GM18498 (cell line): Measurements from ENCODE around the gene CSNK2A2.

Experiments used
- ATAC-seq: cut with Tn5 transposase; IDR thresholded peaks from one replicate; pipeline ENCODE4 v1.9.1; 2021; ENCODE audit warnings: mild to moderate bottlenecking, moderate library complexity; ENCODE audit not compliant: unreplicated experiment

Gene CSNK2A2

GRCh38 chr16:58114827-58115825, 82.8 kb downstream of the CSNK2A2 start:
- ATAC-seq: no peak

- ATAC-seq: no peak
Observed at GRCh38 chr16:58111302-58111627, 86.6 kb downstream of the CSNK2A2 start.

DNA sequence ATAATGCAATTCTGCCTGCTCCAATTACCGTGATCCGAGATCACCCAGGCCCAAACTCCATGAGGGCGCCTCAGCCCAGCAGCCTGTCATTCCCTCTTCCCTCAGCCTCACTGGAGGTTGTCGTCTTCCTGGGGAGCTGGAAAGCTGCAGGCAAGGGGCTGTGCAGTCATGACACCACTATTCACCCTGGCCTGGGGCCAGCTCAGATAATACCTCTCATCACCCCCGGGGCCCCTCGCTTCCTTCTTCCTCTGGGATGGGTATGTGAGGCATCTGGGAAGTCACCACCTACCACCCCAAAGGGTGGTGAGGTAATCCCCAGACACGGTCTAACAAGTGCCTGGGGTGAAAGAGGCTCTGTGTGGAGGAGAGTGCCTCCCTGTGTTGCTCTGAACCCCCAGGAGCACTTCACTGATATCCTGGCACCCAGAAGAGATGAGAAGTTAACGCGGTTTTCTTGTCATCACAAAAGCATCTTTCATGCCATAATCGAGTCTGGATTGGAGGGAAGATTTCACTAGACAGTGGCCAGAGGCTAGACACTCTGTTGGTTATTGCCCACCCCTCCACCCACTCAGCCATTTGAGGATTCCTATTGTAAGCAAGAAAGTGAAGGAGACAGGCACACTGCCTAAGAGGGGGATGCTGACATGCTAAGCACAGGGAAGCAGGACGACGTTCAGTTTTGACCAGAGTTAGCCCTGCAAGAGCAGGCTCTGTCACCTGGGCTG, 87.2 kb downstream of the CSNK2A2 start:
- no peak for ATAC-seq

DNA sequence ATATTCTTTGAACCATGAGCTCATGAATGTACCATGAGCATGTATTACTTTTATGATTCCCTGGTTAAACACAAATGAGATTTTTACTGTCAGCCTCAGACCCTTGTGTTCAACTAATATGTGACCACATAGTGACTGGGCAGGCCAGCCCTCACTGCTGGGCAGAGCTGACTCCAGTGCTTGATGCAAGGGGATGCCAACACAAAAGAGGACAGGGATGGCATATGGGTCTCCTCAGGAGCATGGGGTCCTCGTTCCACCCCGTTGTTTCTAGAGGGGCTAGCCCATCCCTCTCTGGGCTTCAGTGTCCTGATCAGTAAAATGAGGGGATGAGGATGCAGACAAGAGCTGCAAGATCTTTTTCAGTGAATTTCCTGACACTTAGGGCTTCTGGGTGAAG, 88.0 kb downstream of the CSNK2A2 start:
- ATAC-seq: no peak

DNA sequence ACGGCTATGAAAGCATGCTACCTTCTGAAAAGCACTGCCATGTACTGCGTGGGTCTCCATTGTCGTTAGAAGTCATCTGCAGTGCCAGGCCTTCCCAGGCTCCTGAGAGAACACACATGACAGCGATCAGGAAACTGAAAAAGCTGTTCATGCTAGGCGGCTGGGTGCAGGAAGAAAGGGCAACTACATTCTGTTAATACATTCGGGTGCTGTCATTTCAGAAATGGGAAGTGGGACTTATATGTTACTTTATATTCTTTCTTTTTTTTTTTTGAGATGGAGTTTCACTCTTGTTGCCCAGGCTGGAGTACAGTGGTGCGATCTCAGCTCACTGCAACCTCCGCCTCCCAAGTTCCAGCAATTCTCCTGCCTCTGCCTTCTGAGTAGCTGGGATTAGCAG, 88.6 kb downstream of the CSNK2A2 start:
- no peak for ATAC-seq
